AG10803 (cell line): Measurements from ENCODE around the gene DALRD3.

Experiments
- DNase-seq: peaks from one replicate; pipeline ENCODE4 v3.0.0; 2010; ENCODE audit warnings: low read depth
- H3K4me3 ChIP-seq: 2 replicates; pipeline ENCODE4 v1.5.1; 2011; ENCODE audit warnings: mild to moderate bottlenecking, low read length, control low read depth
- TF ChIP-seq, protein P1 (sequence below): conservative IDR thresholded peaks from 2 replicates; pipeline ENCODE4 v1.5.1; 2011; ENCODE audit warnings: mild to moderate bottlenecking, low read length, control low read depth, inconsistent platforms

Gene DALRD3, protein sequence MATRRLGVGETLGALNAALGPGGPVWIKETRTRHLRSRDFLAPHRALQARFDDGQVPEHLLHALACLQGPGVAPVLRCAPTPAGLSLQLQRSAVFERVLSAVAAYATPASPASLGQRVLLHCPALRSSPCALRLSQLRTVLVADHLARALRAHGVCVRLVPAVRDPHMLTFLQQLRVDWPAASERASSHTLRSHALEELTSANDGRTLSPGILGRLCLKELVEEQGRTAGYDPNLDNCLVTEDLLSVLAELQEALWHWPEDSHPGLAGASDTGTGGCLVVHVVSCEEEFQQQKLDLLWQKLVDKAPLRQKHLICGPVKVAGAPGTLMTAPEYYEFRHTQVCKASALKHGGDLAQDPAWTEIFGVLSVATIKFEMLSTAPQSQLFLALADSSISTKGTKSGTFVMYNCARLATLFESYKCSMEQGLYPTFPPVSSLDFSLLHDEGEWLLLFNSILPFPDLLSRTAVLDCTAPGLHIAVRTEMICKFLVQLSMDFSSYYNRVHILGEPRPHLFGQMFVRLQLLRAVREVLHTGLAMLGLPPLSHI

DNA sequence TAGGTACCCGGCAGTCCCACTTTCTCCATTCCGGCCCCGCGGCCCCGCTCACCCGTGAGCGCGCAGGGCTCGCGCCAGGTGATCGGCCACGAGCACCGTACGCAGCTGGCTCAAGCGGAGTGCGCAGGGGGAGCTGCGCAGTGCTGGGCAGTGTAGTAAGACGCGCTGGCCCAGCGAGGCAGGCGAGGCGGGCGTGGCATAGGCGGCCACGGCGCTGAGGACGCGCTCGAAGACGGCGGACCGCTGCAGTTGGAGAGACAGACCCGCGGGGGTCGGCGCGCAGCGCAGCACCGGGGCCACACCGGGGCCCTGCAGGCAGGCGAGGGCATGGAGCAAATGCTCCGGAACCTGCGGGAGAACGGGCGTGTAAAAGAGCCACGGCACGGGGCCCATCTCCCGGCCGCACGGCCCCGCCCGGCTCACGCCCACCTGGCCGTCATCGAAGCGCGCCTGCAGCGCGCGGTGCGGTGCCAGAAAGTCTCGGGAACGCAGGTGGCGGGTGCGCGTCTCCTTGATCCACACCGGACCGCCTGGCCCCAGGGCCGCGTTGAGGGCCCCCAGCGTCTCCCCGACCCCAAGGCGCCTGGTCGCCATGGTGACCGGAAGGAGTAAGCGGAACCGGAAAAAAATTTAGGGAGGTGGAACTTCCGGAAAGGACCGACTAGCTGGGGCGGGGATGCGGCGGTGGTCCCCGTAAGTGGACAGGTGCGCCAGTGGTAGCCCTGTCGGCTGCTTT is at the start of gene DALRD3:
Gene DALRD3, minus strand, starts transcription at position 610 of the 736 bp plus-strand sequence. Its CDS starts 16 bp downstream, at position 594.
- TF ChIP-seq, protein P1, sequence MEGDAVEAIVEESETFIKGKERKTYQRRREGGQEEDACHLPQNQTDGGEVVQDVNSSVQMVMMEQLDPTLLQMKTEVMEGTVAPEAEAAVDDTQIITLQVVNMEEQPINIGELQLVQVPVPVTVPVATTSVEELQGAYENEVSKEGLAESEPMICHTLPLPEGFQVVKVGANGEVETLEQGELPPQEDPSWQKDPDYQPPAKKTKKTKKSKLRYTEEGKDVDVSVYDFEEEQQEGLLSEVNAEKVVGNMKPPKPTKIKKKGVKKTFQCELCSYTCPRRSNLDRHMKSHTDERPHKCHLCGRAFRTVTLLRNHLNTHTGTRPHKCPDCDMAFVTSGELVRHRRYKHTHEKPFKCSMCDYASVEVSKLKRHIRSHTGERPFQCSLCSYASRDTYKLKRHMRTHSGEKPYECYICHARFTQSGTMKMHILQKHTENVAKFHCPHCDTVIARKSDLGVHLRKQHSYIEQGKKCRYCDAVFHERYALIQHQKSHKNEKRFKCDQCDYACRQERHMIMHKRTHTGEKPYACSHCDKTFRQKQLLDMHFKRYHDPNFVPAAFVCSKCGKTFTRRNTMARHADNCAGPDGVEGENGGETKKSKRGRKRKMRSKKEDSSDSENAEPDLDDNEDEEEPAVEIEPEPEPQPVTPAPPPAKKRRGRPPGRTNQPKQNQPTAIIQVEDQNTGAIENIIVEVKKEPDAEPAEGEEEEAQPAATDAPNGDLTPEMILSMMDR: no peak
- peak; percentile 47 for DNase-seq
- peak within 1 kb of the TSS; percentile 77 for H3K4me3 ChIP-seq

DNA sequence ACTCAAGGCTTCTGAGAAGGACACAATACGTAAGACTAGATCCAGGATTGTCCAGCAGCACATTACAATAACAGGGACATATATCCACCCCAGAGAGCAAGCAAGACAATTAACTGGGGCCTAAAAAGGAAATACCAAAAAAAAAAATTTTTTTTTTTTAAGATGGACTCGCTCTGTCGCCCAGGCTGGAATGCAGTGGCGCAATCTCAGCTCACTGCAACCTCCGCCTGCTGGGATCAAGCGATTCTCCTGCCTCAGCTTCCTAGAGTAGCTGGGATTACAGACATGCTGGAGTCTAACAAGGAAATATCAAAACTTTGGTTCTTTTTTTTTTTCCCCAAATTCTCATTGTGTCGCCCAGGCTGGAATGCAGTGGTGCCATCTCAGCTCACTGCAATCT is 39.6 kb upstream of the DALRD3 start:
- TF ChIP-seq, protein P1: no peak
- no peak for DNase-seq

DNA sequence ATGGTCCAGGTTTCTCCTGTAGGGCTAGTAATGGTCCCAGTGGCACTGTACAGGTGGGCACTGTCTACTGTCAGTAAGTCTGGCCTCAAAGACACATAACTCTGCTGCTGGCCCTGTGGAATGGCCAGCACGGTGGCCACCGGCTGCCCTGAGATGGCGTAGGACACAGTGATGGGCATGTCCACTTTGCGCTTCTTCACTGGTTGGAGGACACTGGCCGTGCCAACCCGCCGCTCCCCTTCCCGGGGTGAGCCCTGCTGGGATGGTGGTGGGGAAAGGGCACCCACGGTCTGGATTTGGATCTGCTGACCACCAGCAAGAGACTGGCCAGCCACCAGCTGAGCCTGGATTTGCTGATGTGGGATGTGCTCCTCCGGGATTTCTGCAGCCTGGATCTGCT is 38.9 kb upstream of the DALRD3 start:
- TF ChIP-seq, protein P1: no peak
- no peak for DNase-seq
- H3K4me3 ChIP-seq: no peak overlapping the region

More for the DNA sequence above, 39.6 kb upstream of the DALRD3 start:
- no peak overlapping the region for H3K4me3 ChIP-seq

DNA sequence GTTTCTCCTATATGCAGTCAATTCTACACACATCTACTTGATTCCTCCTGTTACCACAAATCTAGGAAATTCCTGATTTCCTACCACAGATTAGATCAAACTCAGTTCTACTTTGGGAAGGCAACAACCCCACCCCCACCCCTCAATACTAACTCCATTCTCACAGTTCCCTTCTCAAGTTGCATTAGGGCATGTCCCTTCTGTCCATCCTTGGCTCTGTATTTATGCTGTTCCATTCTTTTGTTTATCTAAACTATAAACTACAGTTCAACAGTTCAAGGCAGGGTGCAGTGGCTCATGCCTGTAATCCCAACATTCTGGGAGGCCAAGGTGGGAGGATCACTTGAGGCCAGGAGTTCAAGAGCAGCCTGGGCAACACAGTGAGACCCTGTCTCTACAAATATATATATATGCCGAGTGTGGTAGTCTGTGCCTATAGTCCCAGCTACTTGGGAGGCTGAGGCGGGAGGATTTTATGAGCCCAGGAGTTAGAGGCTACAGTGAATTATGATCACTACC is 36.0 kb upstream of the DALRD3 start:
- TF ChIP-seq, protein P1: no peak
- H3K4me3 ChIP-seq: no peak overlapping the region
- no peak for DNase-seq

DNA sequence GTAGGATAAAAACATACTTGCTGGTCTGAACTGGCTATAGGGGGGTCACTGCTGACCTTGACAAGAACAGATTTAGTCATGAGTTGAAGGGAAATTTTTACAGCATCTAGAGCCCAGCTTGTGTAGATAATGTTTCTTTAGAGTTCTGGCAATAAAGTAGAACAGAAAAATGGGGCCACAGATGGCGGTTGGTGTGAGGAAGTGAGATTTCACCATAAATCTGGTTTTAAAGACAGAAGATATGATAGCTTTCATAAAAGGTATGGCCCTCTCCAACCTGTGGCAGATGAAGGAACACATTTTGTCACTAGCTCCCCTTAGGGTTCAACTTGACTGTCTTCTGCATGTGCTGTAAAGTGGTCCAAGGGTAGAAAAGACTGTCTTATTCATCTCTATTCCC is 35.2 kb upstream of the DALRD3 start:
- TF ChIP-seq, protein P1: no peak
- DNase-seq: no peak
- H3K4me3 ChIP-seq: no peak overlapping the region

DNA sequence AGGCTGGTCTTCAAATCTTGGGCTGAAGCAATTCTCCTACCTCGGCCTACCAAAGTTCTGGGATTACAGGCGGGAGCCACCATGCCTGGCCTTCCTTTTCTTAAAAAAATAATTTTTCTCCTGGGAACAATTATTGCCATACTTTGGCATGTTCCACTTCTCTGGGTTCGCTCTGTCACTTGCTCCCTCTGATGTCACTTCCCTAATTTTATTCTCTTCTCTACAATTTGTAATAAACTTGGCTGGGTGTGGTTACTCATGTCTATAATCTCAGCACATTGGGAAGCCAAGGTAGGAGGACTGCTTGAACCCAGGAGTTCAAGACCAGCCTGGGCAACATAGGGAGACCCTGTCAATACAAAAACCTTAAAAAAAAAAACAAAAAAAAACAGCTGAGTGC is 16.9 kb upstream of the DALRD3 start:
- no peak overlapping the region for H3K4me3 ChIP-seq
- DNase-seq: no peak
- TF ChIP-seq, protein P1: no peak
